Fibroblast of lung (primary cell): Measurements from ENCODE around the gene NT5C3B.

Source experiments
- CTCF ChIP-seq, 2 donors: IDR thresholded peaks in 1 of 2; conservative IDR thresholded peaks in 1 of 2; 1 replicate in 1 of 2; 2 replicates in 1 of 2; pipeline ENCODE4 v1.5.1; 2011 to 2012; ENCODE audit warnings: low read length in 2 of 2, control low read depth in 1 of 2, inconsistent platforms in 1 of 2, low read depth in 1 of 2, mild to moderate bottlenecking in 1 of 2
- EZH2 ChIP-seq: IDR thresholded peaks from 2 replicates; pipeline ENCODE4 v1.5.1; 2012; ENCODE audit warnings: low read length, control low read depth, mild to moderate bottlenecking; ENCODE audit errors: missing control alignments

GRCh38 chr17:41785859-41786226 lies 50.2 kb downstream of the NT5C3B start:
- no peak for TF ChIP-seq CTCF (conservative IDR thresholded peaks at IDR 0.05 in 1 of 2, IDR thresholded peaks at IDR 0.05 in 1 of 2; ENCODE audit: low read depth in 1 of 2, low read length in 2 of 2)
- no peak for TF ChIP-seq EZH2
